ENCODE data around the gene HNRNPA3. TPM values are rescaled to one million over a fixed set of nuclear protein-coding genes. Genes with fewer than 3 reads are reported as not detected.
"Not testable (repeated sequence)": the region's sequence is repeated elsewhere in the genome, so short reads cannot be mapped to it uniquely, and the experiment has no call there.

The HNRNPA3 gene
- total RNA-seq, 1 experiment from 2014 or later: 328 TPM

DNA sequence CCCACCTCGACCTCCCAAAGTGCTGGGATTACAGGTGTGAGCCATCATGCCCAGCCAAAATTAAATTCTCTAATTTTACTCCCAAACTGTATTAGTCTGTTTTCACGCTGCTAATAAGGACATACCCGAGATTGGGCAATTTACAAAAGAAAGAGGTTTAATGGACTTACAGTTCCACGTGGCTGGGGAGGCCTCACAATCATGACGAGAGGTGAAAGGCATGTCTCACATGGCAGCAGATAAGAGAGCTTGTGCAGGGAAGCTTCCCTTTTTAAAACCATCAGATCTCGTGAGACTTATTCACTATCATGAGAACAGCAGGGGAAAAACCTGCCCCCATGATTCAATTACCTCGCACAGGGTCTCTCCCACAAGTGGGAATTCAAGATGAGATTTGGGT is 26.6 kb upstream of the HNRNPA3 start:
- H3K9me3 ChIP-seq (ENCODE audit: control insufficient read depth in 1 of 2, insufficient read depth in 1 of 2, low read depth in 1 of 2, low read length in 2 of 2); RAD21 ChIA-PET (ENCODE audit: low non-redundant PET in 1 of 2, low total read pairs in 2 of 2, uncharacterized antibody in 2 of 2, unreplicated experiment in 2 of 2); H3K9me2 ChIP-seq (ENCODE audit: insufficient read depth); H2AFZ ChIP-seq (ENCODE audit: low read depth, low read length, poor library complexity, severe bottlenecking); H3K9ac ChIP-seq (ENCODE audit: low read length); H3K36me3 ChIP-seq (ENCODE audit: control insufficient read depth in 1 of 2, insufficient read depth in 2 of 2, low read length in 2 of 2); H4K20me1 ChIP-seq (ENCODE audit: insufficient read depth); H3K27me3 ChIP-seq (ENCODE audit: insufficient read depth, low read length); ATAC-seq; H3K4me2 ChIP-seq (ENCODE audit: low read length); H3K27ac ChIP-seq (ENCODE audit: low read depth, low read length); DNase-seq (ENCODE audit: low read depth, low spot score); POLR2A ChIA-PET; BruUV-seq (replicated peaks); intact Hi-C loops (cut with micrococcal nuclease); H3K79me2 ChIP-seq (ENCODE audit: insufficient read depth, low read length); H3K4me3 ChIP-seq (replicated peaks in 1 of 2; ENCODE audit: low read depth in 1 of 2, low read length in 2 of 2): not testable (repeated sequence)
- CTCF ChIA-PET: interaction anchor here (1.7 kb wide), 1 partner anchor 12 kb away, joined by 6 read pairs; no protein-coding TSS in a partner anchor
- peaks cover 17 to 20% of the 10 kb centered on the region in 2 experiments; a peak in 3 of 4 replicates for H3K4me1 ChIP-seq (ENCODE audit: control insufficient read depth in 1 of 2, insufficient read depth in 2 of 2, low read length in 2 of 2)

DNA sequence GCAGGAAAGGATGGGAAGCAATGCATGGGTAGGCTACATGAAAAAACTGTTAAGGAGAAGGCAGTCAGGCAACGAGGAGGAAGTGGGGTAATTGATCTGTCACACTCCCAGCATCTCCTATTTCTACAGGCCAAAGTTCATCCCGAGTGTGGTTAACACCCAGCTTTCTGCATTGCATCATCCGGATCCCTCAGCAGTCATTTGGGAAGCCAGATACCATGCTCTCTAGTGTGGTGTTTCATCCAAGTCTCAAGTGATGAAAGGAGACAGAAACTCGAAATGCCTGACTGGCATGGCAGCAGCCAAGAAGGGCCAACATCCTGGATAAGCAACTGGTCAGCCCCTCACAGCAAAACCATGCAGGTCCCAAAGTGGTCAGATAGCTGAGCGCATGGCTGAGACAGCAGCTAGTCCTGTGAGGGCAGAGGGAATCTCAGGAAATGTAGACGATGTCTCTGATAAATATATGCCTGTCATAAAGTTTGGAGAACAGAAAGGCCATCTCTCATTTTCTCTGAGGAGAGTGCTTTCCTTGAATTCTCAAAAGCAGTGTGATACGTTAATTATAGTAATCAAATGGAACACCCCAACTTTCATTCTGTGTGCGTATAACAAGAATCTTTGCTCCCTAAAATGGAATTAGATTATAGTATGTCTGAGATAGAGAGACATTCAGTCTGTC is 24.8 kb upstream of the HNRNPA3 start:
- CTCF ChIA-PET: no interaction called here
- Histone ChIP-seq H2AFZ (ENCODE audit: low read depth, low read length, poor library complexity, severe bottlenecking) (peak overlapping the region; percentile 57), H3K79me2 (ENCODE audit: insufficient read depth, low read length) (no peaks in the 10 kb centered on the region), H3K4me1 (ENCODE audit: control insufficient read depth in 1 of 2, insufficient read depth in 2 of 2, low read length in 2 of 2) (peaks cover 17 to 20% of the 10 kb centered on the region in 2 experiments; a peak in 3 of 4 replicates), H3K4me3 (replicated peaks in 1 of 2; ENCODE audit: low read depth in 1 of 2, low read length in 2 of 2) (no peak overlapping the region), H3K27me3 (ENCODE audit: insufficient read depth, low read length) (no peaks in the 10 kb centered on the region), H4K20me1 (ENCODE audit: insufficient read depth) (no peaks in the 10 kb centered on the region), H3K4me2 (ENCODE audit: low read length) (peak overlapping the region; percentile 61), H3K9me3 (ENCODE audit: control insufficient read depth in 1 of 2, insufficient read depth in 1 of 2, low read depth in 1 of 2, low read length in 2 of 2) (no peaks in the 10 kb centered on the region), H3K9me2 (ENCODE audit: insufficient read depth) (no peaks in the 10 kb centered on the region), H3K9ac (ENCODE audit: low read length) (no peak overlapping the region), H3K36me3 (ENCODE audit: control insufficient read depth in 1 of 2, insufficient read depth in 2 of 2, low read length in 2 of 2) (no peaks in the 10 kb centered on the region), H3K27ac (ENCODE audit: low read depth, low read length) (no peak overlapping the region)
- RAD21 ChIA-PET (ENCODE audit: low non-redundant PET in 1 of 2, low total read pairs in 2 of 2, uncharacterized antibody in 2 of 2, unreplicated experiment in 2 of 2): no interaction called here
- TSS peak; percentile 98 for BruUV-seq (replicated peaks)
- ATAC-seq: peak; percentile 74
- intact Hi-C loops (cut with micrococcal nuclease): no loop called here
- peak; percentile 45 for DNase-seq (ENCODE audit: low read depth, low spot score)
- POLR2A ChIA-PET: no interaction called here
- TF ChIP-seq RAD21 (IDR thresholded peaks at IDR 0.05; ENCODE audit: low read depth): no peak
- TF ChIP-seq, protein P1, sequence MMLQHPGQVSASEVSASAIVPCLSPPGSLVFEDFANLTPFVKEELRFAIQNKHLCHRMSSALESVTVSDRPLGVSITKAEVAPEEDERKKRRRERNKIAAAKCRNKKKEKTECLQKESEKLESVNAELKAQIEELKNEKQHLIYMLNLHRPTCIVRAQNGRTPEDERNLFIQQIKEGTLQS (IDR thresholded peaks at IDR 0.05): peak; percentile 76
- TF ChIP-seq, protein P2, sequence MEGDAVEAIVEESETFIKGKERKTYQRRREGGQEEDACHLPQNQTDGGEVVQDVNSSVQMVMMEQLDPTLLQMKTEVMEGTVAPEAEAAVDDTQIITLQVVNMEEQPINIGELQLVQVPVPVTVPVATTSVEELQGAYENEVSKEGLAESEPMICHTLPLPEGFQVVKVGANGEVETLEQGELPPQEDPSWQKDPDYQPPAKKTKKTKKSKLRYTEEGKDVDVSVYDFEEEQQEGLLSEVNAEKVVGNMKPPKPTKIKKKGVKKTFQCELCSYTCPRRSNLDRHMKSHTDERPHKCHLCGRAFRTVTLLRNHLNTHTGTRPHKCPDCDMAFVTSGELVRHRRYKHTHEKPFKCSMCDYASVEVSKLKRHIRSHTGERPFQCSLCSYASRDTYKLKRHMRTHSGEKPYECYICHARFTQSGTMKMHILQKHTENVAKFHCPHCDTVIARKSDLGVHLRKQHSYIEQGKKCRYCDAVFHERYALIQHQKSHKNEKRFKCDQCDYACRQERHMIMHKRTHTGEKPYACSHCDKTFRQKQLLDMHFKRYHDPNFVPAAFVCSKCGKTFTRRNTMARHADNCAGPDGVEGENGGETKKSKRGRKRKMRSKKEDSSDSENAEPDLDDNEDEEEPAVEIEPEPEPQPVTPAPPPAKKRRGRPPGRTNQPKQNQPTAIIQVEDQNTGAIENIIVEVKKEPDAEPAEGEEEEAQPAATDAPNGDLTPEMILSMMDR (IDR thresholded peaks at IDR 0.05 in 2 of 3, conservative IDR thresholded peaks at IDR 0.05 in 1 of 3; ENCODE audit: borderline replicate concordance in 1 of 3, insufficient read depth in 1 of 3, low read depth in 2 of 3, low read length in 2 of 3): no peak
- TF ChIP-seq POLR2A (IDR thresholded peaks at IDR 0.05; ENCODE audit: borderline replicate concordance, extremely low read depth, insufficient read depth, insufficient read length): no peak
- TF ChIP-seq, protein P3, sequence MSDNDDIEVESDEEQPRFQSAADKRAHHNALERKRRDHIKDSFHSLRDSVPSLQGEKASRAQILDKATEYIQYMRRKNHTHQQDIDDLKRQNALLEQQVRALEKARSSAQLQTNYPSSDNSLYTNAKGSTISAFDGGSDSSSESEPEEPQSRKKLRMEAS (IDR thresholded peaks at IDR 0.05): peak; percentile 78
- TF ChIP-seq, protein P4, sequence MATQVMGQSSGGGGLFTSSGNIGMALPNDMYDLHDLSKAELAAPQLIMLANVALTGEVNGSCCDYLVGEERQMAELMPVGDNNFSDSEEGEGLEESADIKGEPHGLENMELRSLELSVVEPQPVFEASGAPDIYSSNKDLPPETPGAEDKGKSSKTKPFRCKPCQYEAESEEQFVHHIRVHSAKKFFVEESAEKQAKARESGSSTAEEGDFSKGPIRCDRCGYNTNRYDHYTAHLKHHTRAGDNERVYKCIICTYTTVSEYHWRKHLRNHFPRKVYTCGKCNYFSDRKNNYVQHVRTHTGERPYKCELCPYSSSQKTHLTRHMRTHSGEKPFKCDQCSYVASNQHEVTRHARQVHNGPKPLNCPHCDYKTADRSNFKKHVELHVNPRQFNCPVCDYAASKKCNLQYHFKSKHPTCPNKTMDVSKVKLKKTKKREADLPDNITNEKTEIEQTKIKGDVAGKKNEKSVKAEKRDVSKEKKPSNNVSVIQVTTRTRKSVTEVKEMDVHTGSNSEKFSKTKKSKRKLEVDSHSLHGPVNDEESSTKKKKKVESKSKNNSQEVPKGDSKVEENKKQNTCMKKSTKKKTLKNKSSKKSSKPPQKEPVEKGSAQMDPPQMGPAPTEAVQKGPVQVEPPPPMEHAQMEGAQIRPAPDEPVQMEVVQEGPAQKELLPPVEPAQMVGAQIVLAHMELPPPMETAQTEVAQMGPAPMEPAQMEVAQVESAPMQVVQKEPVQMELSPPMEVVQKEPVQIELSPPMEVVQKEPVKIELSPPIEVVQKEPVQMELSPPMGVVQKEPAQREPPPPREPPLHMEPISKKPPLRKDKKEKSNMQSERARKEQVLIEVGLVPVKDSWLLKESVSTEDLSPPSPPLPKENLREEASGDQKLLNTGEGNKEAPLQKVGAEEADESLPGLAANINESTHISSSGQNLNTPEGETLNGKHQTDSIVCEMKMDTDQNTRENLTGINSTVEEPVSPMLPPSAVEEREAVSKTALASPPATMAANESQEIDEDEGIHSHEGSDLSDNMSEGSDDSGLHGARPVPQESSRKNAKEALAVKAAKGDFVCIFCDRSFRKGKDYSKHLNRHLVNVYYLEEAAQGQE (IDR thresholded peaks at IDR 0.05; ENCODE audit: low read depth): no peak
- no peak for TF ChIP-seq SRF (IDR thresholded peaks at IDR 0.05; ENCODE audit: low read depth)
- TF ChIP-seq EZH2phosphoT487 (IDR thresholded peaks at IDR 0.05; ENCODE audit: borderline replicate concordance): no peak
- no peak for TF ChIP-seq EGR1 (IDR thresholded peaks at IDR 0.05; ENCODE audit: low read depth)
- TF ChIP-seq CEBPB (IDR thresholded peaks at IDR 0.05; ENCODE audit: low read depth): peak; percentile 94
- TF ChIP-seq CBX3 (IDR thresholded peaks at IDR 0.05; ENCODE audit: low read depth): peak; percentile 66
- no peak for TF ChIP-seq SIN3A (IDR thresholded peaks at IDR 0.05; ENCODE audit: low read depth)
- peak; percentile 54 for TF ChIP-seq POLR2AphosphoS5 (IDR thresholded peaks at IDR 0.05; ENCODE audit: low read depth, low read length)
- no peak for TF ChIP-seq TCF7L2 (IDR thresholded peaks at IDR 0.05; ENCODE audit: borderline replicate concordance, extremely low read depth, insufficient read depth, insufficient read length)
- TF ChIP-seq JUND (IDR thresholded peaks at IDR 0.05): peak; percentile 32; the same call in 1 of the 2 replicates
- no peak for TF ChIP-seq FOSL1 (IDR thresholded peaks at IDR 0.05; ENCODE audit: low read depth)
